Measurements from ENCODE around the gene DSTN.

The DSTN gene

GRCh38 chr20:17541596-17541995, 28.3 kb upstream of the DSTN start:
- no peak overlapping the region for H3K9ac ChIP-seq (ENCODE audit: low read depth, low read length, poor library complexity, severe bottlenecking)
- H3K9me3 ChIP-seq (ENCODE audit: insufficient read depth, low read depth, low read length): no peaks in the 10 kb centered on the region
- H3K27me3 ChIP-seq (ENCODE audit: insufficient read depth, low read length, poor library complexity, severe bottlenecking): no peaks in the 10 kb centered on the region
- H3F3A ChIP-seq (ENCODE audit: low read depth): no peaks in the 10 kb centered on the region
- H3K9me2 ChIP-seq (replicated peaks; ENCODE audit: low read depth, low read length): no peaks in the 10 kb centered on the region
- no peaks in the 10 kb centered on the region for H3K4me1 ChIP-seq (ENCODE audit: insufficient read depth, low read length, poor library complexity, severe bottlenecking)
- H3K4me3 ChIP-seq (ENCODE audit: low read length, poor library complexity, severe bottlenecking): no peak overlapping the region
- H2AFZ ChIP-seq (ENCODE audit: low read length): no peak overlapping the region
- no peaks in the 10 kb centered on the region for H4K20me1 ChIP-seq (ENCODE audit: insufficient read depth, low read length, poor library complexity, severe bottlenecking)
- no peaks in the 10 kb centered on the region for H3K36me3 ChIP-seq (ENCODE audit: insufficient read depth, low read length)
- TF ChIP-seq EZH2phosphoT487 (IDR thresholded peaks at IDR 0.05; ENCODE audit: borderline replicate concordance): no peak
- no peak for TF ChIP-seq CTCF (conservative IDR thresholded peaks at IDR 0.05; ENCODE audit: low read length)
- no peak overlapping the region for H3K4me2 ChIP-seq (ENCODE audit: low read depth, low read length, poor library complexity, severe bottlenecking)
- H3K79me2 ChIP-seq (ENCODE audit: insufficient read depth, low read length): no peaks in the 10 kb centered on the region

- H3K9ac ChIP-seq (ENCODE audit: low read depth, low read length, poor library complexity, severe bottlenecking): no peak overlapping the region
- H3K4me3 ChIP-seq (ENCODE audit: low read length, poor library complexity, severe bottlenecking): no peak overlapping the region
- no peaks in the 10 kb centered on the region for H3K9me3 ChIP-seq (ENCODE audit: insufficient read depth, low read depth, low read length)
- H3K4me1 ChIP-seq (ENCODE audit: insufficient read depth, low read length, poor library complexity, severe bottlenecking): no peaks in the 10 kb centered on the region
- H3K27me3 ChIP-seq (ENCODE audit: insufficient read depth, low read length, poor library complexity, severe bottlenecking): no peaks in the 10 kb centered on the region
- no peaks in the 10 kb centered on the region for H3K9me2 ChIP-seq (replicated peaks; ENCODE audit: low read depth, low read length)
- no peaks in the 10 kb centered on the region for H3K36me3 ChIP-seq (ENCODE audit: insufficient read depth, low read length)
- no peak overlapping the region for H3K4me2 ChIP-seq (ENCODE audit: low read depth, low read length, poor library complexity, severe bottlenecking)
- no peaks in the 10 kb centered on the region for H4K20me1 ChIP-seq (ENCODE audit: insufficient read depth, low read length, poor library complexity, severe bottlenecking)
- no peak overlapping the region for H2AFZ ChIP-seq (ENCODE audit: low read length)
- H3F3A ChIP-seq (ENCODE audit: low read depth): no peaks in the 10 kb centered on the region
- TF ChIP-seq CTCF (conservative IDR thresholded peaks at IDR 0.05; ENCODE audit: low read length): no peak
- TF ChIP-seq EZH2phosphoT487 (IDR thresholded peaks at IDR 0.05; ENCODE audit: borderline replicate concordance): no peak
- H3K79me2 ChIP-seq (ENCODE audit: insufficient read depth, low read length): no peaks in the 10 kb centered on the region
Measured at GRCh38 chr20:17541996-17542395, 27.9 kb upstream of the DSTN start.

GRCh38 chr20:17542481-17542880, 27.4 kb upstream of the DSTN start:
- no peak overlapping the region for H3K9ac ChIP-seq (ENCODE audit: low read depth, low read length, poor library complexity, severe bottlenecking)
- H3K4me1 ChIP-seq (ENCODE audit: insufficient read depth, low read length, poor library complexity, severe bottlenecking): no peaks in the 10 kb centered on the region
- no peaks in the 10 kb centered on the region for H4K20me1 ChIP-seq (ENCODE audit: insufficient read depth, low read length, poor library complexity, severe bottlenecking)
- TF ChIP-seq CTCF (conservative IDR thresholded peaks at IDR 0.05; ENCODE audit: low read length): no peak
- TF ChIP-seq EZH2phosphoT487 (IDR thresholded peaks at IDR 0.05; ENCODE audit: borderline replicate concordance): no peak
- no peak overlapping the region for H3K4me2 ChIP-seq (ENCODE audit: low read depth, low read length, poor library complexity, severe bottlenecking)
- H3F3A ChIP-seq (ENCODE audit: low read depth): no peaks in the 10 kb centered on the region
- no peaks in the 10 kb centered on the region for H3K36me3 ChIP-seq (ENCODE audit: insufficient read depth, low read length)
- no peaks in the 10 kb centered on the region for H3K9me2 ChIP-seq (replicated peaks; ENCODE audit: low read depth, low read length)
- no peaks in the 10 kb centered on the region for H3K9me3 ChIP-seq (ENCODE audit: insufficient read depth, low read depth, low read length)
- no peak overlapping the region for H2AFZ ChIP-seq (ENCODE audit: low read length)
- no peak overlapping the region for H3K4me3 ChIP-seq (ENCODE audit: low read length, poor library complexity, severe bottlenecking)
- H3K79me2 ChIP-seq (ENCODE audit: insufficient read depth, low read length): no peaks in the 10 kb centered on the region
- no peaks in the 10 kb centered on the region for H3K27me3 ChIP-seq (ENCODE audit: insufficient read depth, low read length, poor library complexity, severe bottlenecking)

All from Loucy (cell line).